GM12892 (cell line): ENCODE results near the gene SAMD14.
A peak's percentile ranks its signal among the peaks of the same experiment; 100 is the strongest.

ENCODE experiments used
- DNase-seq: peaks from one replicate; pipeline ENCODE4 v3.0.0; 2011; ENCODE audit not compliant: insufficient read length
- FAIRE-seq: peaks from 2 replicates; lab custom pipeline; 2011; peaks lifted over from hg19 to GRCh38; lab: Jason Lieb, UNC
- POLR2A ChIP-seq: IDR thresholded peaks from 2 replicates; pipeline ENCODE4 v1.6.1; 2011; ENCODE audit warnings: low read depth, low read length, control low read depth
- POLR2AphosphoS5 ChIP-seq: IDR thresholded peaks from 2 replicates; pipeline ENCODE4 v1.6.1; 2011; ENCODE audit warnings: low read depth, low read length, control low read depth
- TAF1 ChIP-seq: IDR thresholded peaks from 2 replicates; pipeline ENCODE4 v1.6.1; 2011; ENCODE audit warnings: low read depth, mild to moderate bottlenecking, control low read depth, low read length, borderline replicate concordance

SAMD14 gene

DNA sequence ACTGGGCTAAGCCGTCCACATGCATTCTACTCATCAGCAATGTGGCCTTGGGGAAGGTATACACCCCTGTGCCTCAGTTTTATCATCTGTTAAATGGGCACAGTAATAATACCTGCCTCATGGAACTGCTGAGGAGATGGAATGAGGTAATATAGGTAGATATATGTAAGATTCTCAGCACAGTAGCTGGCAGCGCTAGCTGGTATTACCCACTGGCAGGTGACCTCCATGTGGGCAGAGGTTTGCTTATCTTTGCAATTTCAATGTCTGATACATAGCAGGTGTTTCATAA, 34.7 kb upstream of the SAMD14 start:
- DNase-seq (no peak), FAIRE-seq (no peak)
- no peak for TF ChIP-seq POLR2A
- TF ChIP-seq POLR2AphosphoS5, result no peak
- no peak for TF ChIP-seq TAF1

DNA sequence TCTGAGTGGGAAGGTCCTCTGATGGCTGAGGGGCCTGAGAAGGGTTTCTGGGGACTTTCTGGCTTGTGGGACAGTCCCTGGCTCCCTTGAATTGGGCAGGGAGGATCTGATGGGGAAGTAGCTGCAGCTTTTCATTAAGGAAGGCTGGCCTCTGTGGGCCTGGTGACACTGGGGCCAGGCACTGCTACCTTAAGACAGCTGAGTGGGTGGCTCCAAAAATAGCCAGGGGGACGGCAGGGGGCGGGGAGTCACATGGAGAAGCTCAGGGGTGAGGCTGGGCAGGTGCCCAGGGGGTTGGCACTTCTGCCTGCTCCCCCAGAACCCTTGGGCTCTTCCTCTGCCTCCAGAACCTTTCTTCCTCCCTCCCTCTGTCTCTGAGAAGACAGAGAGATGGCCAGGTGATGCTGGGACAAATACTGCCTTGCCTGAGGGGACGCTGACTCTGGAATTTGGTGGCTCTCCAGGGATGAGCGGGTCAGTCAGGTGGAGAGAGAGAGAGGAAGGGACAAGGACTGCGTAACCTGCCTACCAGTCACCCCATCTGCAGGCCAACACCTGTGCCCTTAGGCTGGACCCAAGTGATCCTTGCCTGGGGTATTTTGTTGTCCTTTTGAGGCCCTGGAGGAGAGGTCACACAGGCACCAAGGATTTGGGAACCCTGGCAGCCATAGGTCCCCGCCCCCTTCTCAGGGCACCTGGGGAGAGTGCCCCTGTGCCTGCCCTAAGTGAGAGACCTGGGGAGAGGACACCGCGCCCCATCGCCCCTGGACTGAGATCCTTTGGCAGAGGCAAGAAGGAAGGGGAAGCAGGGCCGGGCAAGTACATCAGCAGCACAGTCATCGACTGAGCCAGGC, 34.1 kb upstream of the SAMD14 start:
- no peak for DNase-seq
- no peak for FAIRE-seq
- TF ChIP-seq POLR2A (no peak), TAF1 (no peak), POLR2AphosphoS5 (no peak)

- TF ChIP-seq POLR2AphosphoS5 (no peak), POLR2A (no peak), TAF1 (no peak)
- no peak for DNase-seq
- no peak for FAIRE-seq
Observed at GRCh38 chr17:50162466-50163254, 32.7 kb upstream of the SAMD14 start.

DNA sequence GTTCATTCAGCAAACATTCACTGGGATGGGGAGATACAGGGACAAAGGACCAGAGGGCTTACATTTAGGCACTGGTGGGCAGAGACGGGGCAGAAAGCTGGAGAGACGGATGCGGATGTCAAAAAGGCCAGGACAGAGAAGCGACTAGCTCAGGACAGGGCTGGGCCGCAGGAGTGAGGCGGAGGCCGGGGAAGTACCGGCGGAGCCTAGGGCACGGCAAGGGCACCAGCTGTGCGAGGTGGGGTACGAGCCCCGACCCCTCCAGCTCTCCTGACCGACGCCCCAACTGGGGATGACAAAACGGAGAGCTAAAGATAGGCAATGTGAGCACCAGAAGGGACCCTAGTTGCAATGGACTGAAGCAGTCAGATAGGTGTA, 31.9 kb upstream of the SAMD14 start:
- FAIRE-seq, result no peak
- DNase-seq, result no peak
- TF ChIP-seq TAF1 (no peak), POLR2A (no peak), POLR2AphosphoS5 (no peak)

DNA sequence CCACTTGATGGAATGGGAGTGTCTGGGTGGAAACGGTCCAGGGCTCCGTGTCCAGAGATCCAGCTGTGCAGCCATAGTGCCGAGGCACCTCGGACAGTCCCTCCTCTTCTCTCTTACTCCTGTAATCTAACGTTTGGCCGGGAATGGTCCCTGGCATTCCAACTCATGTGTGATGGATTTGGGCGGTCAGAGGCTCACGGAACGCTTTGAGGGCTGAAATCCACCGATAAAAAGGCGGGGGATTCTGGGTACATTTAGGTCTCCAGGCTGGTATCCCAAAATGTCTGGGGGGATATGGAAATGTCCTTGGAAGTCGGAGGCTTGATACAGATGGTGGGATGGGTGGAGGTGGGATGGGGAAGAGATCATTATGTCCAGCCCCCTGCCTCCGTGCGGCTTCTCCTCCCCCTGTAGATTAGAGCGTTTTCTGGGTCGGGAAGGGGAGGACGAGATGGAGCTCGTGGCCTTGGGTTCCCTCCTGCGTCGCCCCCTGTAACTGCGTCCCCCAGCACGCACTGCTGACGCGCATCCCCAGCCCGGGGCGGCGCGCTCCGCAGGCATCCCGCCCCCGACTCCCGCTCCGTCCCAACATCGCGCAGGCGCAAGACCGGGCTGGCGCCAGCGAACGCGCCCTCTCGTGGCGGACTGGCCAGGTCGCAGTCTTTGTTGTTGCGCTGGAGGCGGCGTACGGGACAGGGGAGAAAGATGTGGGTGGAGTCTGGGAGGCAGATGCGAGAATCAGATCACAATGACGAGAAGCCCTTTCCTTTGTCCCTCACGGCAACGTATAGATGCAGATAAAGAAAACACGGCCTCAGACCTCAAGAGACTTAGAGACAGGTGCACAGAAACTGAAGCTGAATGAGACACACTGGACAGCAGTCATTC, 31.3 kb upstream of the SAMD14 start:
- TF ChIP-seq POLR2A, result peak; percentile 45; the same call in 1 of the 2 replicates
- no peak for TF ChIP-seq TAF1
- TF ChIP-seq POLR2AphosphoS5, result no peak
- peak; percentile 100 for DNase-seq
- peak; percentile 99 for FAIRE-seq

DNA sequence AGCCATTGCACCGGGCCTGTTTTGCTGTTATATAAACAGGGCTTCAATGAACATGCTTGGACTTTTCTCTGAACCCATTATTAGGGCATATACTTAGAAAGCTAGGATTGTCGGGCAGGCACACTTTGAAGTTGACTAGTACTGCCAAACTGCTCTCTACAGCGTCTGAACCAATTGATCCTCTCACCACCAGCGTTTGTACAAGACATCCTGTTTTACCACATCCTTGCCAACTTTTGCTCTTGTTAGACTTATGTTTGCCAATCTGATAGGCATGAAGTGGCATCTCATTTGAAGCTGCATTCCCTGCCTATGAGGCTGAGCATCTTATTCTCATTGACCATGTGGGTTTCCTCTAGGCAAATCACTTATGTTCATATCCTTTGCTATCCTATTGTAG, 27.9 kb upstream of the SAMD14 start:
- no peak for FAIRE-seq
- TF ChIP-seq POLR2A (no peak), POLR2AphosphoS5 (no peak)
- no peak for DNase-seq

DNA sequence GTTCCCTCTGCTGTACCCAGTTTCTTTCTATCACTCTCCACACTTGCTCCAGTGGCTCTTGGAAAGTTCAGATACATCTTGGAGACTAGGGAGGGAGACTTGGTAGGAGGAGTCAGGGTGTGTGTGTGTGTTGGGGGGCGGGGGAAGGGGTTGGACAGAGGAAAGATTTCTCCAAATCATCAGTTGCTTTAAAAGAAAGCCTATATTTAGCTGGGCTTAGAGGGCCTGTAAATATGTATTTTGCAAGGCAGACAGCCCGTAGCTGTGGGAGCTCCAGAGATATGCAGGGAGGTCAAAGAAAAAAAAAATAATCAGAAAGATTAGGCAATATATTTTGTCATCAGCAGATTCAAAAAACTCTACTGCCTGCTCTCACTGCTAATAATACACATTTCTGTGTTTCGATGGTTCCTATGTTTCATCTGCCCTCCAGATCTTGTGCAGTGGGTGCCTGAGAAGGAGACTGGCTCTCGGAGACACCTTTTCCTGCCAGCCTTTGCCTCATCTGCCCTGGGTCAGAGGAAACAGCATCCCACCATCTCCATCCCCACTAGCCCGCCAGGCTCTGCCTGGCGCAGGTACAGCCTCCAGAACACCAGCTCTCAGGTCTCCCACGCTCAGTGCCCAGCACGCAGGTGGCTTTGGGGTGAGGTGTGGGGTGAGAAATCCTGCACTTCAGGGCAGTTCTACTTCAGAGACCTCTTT, 25.3 kb upstream of the SAMD14 start:
- no peak for FAIRE-seq
- TF ChIP-seq POLR2AphosphoS5 (no peak), TAF1 (no peak), POLR2A (no peak)
- no peak for DNase-seq

- TF ChIP-seq POLR2AphosphoS5 (no peak), TAF1 (no peak), POLR2A (no peak)
- FAIRE-seq (peak; percentile 70), DNase-seq (no peak)
Observed at GRCh38 chr17:50154604-50155003, 24.6 kb upstream of the SAMD14 start.

DNA sequence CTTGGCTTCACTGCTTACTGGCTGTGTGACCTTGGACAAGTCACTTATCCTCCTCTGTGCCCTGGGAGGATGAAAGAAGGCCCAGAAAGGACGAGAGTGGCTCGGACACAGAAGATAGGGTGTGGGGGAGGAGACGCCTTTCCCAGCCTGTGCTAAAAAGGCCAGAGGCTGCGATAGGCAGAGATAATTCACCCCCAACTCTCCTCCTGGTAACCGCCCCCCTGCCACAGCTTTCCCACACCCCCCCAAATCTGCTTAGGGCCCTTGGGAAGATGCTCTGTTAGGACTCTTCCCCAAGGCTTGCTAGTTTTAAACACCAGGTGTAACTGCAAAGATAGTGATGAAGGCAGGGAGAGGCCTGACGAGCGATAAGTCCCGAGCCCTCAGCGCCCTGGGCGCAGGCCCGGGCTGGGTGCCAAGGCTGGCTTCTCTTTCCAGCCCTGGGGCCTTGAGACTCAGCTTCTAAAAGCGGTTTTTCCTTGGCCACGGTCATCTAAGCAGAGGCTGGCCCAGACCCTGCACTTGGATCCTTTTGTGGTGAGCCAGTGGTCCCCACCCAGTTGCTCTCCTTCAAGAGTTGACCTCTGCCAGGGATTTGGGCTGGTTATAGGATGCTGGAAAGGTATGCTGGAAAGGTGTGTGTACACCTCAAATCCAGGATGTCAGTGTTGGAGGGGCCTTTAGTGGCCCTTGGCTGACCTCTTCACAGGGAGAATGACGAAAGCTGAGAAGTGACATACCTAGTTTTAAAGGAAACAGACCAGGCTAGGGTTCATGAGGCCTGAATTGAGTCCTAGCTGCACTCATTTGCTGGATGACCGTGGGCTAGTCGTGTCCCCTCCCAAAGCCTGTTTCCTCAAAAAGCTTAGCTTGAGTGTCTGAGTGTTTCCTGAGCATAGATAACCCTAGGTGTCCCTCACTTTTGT, 24.0 kb upstream of the SAMD14 start:
- DNase-seq, result no peak
- TF ChIP-seq POLR2A (no peak), POLR2AphosphoS5 (no peak), TAF1 (no peak)
- peak; percentile 36 for FAIRE-seq

GRCh38 chr17:50152736-50153135, 22.8 kb upstream of the SAMD14 start:
- DNase-seq (no peak), FAIRE-seq (no peak)
- TF ChIP-seq POLR2A (no peak), POLR2AphosphoS5 (no peak), TAF1 (no peak)
